ENCODE results near the gene SIVA1.

The SIVA1 gene

DNA sequence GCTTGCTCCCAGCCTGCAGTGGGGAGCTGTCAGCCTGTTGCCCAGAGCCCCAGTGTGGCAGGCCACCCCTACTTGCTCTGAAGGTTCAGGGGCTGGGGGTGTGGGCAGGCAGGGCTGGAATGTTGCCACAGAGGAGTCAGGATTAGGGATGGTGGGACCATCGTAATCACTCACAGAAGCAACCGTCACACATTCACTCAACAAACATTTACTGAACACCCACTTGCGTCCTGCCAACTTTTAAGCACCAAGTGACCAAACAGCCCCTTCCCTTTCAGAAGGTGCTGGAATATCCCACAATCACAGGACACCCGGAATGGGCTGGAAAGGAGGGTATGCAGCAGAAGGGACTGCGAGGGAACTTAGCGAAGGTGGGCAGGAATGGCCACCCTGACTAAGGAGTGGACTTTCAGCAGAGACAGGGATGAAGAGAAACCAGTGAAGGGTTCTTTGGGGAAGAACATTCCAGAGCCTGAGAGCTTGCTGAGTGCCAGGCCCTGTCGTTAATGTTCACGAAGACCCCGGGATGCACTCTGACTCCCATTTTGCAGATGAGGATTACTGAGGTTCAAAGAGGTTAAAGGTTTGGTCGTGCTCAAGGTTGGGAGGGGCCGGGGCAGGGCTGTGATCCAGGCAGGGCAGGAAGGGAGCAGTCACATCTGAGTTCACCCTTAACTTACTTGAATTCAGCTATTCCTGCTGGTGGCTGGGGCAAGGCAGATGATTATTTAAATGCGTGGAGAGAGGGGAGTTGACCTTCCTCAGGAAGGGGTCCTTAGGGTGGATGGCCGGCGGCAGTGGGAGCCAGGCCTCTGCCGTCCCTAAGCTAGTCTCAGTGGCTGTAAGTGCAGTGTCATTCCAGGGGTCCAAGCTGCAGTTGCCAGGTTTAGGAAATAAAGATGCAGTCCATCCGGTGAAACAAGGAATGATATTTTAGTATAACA lies 45.6 kb downstream of the SIVA1 start:
- DNase-seq: no peak

DNA sequence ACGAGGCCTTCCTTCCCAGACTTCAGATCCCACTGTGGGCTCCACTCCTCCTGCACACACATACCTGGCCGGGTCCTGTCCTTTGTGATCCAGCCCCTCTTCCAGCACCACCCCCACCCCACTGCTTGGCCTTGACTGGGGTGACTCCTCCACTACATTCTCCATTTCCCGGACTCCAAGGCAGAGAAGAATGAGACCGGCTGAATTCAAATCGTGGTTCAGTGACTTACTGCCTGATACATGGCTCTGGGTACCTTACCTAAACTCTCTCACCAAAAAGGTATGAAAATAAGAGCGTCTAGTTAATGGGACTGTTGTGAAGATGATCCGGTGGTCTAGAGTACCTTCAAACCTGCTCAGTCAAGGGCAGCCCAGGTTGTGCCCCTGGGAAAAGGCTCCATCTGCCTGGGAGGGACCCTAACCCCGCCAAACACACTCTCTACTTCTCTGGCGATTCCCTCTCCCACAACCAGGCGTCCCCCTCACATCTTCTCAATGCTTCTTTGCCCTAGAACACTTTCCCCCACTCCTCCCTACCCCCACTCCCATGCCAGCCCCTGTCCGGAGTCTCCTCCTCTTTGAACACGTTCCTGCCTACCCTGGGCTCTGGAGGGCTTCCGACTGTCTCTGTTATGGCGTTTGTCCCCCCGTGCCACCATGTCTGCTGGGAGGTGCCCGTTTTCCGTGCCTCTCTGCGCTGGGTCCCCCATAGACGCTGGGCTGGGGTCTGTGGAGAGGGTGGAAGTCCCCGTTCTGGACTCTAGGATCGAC lies 46.5 kb downstream of the SIVA1 start:
- DNase-seq: no peak

DNA sequence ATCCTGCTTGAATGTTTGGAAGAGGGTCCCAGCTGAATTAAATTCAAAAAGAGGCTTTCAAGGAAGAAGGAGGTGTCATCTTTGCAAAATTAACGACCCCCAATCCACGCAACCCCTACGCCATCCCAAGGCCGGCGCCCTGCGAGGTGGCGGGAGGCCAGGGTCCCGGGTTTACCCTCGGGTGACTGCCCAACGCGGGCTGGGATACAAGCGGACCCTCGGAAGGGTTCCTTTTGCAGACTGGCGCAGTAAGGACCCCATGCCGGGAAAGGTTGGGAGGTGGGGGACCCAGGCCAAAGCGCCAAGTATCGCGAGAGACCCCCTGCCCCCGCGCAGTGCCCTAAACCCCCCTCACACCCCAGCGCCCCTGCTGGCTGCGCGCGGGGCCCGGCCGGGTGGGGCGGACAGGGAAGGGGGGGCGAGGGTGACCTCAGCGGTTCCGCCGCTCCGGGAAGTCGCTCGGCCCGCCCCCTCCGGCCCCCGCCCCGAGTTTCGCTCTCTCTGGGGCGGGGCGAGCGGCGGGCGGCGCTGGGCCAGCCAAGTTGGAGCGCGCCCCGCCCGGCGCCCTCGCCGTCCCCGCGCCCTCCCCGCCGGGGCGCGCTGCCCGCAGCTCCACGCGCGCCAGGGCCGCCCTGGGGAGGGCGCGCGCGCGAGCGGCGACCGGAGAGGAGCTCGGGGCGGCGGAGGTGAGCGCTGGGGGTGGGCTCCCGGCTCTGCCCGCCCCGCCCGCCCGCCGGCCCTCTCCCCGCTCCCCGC lies 47.2 kb downstream of the SIVA1 start:
- DNase-seq: peak; percentile 76 to 94 (median 86)

DNA sequence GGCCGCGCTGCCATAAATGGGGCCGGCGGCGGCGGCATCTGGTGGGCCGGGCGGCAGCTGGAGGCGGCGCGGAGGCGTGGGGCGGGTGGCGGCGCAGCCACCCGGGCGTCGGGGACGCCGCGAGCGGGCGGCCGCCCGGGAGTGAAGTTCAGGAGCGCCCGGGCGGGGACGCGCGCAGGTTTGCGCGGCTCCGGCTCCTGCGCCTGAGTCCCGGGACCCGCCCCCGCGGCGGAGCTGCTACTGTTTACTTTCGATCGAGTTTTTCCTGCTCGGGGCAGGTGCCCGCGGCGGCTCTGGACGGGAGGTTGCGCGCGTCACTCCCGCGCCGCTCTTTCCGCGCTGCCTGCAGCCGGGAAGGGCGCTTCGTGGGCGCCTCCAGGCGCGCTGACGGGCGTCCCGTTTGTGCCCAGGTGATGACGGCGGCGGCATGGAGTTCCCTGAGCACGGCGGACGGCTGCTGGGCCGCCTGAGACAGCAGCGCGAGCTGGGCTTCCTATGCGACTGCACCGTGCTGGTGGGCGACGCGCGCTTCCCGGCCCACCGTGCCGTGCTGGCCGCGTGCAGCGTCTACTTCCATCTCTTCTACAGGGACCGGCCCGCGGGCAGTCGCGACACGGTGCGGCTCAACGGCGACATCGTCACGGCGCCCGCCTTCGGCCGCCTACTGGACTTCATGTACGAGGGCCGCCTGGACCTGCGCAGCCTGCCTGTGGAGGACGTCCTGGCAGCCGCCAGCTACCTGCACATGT lies 48.0 kb downstream of the SIVA1 start, which contains the start of gene ZBTB42:
ZBTB42 (plus strand) TSS at position 331 of the 749 bp plus-strand sequence; CDS start at position 428, 97 bp downstream.
- DNase-seq: peak; percentile 34 to 73 (median 52)

DNA sequence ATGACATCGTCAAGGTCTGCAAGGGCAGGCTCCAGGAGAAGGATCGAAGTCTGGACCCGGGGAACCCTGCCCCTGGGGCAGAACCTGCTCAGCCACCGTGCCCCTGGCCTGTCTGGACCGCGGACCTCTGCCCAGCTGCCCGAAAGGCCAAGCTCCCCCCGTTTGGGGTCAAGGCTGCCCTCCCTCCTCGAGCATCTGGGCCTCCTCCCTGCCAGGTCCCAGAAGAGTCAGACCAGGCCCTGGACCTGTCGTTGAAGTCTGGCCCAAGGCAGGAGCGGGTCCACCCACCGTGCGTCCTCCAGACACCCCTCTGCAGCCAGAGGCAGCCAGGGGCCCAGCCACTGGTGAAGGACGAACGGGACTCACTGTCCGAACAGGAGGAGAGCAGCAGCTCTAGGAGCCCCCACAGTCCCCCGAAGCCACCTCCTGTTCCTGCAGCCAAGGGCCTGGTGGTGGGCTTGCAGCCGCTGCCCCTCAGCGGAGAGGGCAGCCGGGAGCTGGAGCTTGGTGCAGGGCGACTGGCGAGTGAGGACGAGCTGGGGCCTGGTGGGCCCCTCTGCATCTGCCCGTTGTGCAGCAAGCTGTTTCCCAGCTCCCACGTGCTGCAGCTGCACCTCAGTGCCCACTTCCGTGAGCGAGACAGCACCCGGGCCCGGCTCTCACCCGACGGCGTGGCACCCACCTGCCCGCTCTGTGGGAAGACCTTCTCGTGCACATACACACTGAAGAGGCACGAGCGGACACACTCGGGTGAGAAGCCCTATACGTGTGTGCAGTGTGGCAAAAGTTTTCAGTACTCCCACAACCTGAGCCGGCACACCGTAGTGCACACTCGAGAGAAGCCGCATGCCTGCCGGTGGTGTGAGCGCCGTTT lies 48.8 kb downstream of the SIVA1 start:
- no peak for DNase-seq

DNA sequence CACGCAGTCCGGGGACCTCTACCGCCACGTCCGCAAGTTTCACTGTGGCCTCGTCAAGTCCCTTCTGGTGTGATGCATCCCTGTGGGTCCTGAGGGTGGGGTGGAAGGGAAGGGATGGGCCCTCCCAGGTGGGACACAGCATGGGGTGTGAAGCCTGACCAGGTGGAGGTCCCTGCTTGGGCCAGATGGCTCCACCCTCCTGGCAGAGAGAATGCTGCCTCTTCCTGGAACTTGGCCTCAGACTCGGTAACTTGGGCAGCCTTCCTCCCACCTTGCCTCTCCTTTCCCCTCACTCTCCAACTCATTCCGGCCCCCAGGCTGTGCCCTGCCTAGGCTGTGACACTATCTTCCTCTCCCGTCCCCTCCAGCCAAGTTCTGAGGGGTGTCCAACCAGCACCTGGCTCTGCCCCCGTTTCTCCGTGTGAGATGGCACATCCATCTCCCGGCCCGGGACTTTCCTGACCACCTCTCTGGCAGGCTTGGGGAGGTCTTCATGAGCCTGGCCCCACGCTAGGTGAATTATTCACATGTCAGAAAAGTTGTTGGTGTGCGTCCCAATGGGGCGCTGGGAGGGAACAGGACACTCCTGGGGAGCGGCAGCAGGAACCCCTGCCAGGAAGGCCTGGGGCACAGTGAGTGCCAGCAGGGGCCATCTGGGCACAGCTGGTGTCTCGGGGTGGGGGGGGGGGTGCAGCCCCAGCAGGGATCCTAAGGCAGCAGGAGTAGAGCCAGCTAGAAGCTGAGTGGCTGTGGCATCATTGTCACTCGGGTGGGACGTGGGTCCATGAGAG lies 49.6 kb downstream of the SIVA1 start:
- no peak for DNase-seq

DNA sequence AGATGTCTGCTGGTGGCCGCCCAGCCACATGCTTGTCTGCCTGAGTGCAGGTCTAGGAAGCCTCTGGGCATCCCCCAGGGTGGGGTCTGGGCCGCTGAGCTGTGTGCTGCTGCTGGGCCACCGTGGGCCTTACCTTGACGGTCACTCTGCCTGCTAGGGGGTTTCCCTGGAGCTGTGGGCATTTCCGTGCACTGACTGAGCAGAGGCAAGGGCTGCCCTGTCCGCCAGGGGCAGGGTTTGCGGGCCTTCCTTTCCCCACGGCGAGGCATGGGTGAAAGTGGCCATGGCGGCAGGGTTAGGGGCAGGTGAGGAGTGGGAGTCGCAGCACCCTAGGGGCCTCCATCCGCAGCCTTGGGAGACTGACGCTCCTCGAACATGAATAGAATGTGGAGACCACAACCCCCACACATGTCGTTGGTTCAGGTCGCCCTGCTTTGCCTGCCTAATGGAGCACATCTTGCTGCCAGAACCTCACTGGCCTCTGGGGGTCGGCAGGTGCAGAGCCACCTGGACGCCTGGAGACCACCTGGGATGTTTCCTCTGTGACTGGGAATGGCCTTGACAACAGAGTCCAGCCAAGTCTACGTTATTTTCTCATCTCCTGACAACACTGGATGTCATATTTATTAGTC lies 50.4 kb downstream of the SIVA1 start:
- DNase-seq: no peak

DNA sequence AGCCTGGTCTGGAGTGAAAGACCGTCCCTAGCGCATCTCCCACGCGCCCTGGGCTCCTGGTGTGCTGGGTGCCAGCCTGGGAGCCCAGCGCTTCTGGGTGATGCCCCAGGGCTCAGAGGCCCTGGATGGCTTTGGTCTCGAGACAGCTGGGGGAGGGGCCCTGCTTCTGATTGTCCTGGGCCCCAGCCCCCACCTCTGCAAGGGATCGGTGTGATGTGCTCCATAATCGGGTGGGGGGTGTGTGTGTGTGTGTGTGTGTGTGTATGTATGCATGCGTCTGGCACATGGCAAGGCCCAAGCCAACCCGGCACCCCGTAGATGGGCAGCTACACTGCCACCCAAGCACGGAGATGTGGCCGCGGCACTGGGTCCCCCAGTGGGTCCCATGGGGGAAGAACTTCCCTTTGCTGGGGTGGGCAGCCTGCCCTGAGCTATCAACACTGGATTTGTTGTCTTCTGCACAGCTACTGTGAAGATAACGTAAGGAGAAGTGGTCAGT lies 51.0 kb downstream of the SIVA1 start:
- no peak for DNase-seq

DNA sequence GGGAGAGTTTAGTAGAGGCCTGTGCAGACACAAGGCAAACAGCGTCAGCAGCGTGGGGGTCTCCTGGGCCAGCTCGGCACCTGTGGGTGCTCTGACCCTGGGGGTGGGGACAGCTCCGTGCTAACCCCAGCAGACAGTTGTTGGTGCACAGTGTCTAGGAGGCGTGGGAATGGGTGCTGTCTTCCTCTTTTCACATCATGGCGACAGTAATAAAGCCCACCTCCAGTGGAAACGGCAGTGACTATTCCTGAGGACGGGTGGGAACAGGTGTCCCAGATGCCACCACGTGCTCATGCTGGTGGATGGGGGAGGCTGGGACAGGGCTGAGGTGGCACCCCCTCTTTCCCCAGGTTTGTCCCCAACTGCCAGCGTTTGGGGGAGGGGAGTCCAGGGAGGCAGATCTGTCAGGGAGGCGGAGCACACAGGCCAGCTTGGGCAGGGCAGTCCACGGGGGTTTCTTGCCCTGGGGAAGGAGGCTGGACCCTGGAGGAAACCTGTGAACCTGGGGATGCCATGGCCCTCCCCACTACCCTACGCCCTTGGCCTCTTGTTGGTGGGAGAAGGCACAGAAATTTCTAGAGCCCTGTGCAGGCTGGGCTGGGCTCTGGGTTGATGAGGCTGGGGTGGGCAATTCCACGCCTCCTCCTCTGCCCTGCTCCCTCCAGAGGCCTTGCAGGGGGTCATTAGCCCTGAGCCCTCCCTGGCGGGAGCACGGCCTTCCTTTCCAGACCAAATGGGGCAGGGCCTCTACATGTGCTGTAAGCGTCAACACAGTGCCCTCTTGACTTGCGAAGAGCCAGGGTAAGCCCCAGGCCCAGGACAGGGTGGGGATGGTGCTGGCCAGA lies 51.8 kb downstream of the SIVA1 start:
- DNase-seq: no peak

DNA sequence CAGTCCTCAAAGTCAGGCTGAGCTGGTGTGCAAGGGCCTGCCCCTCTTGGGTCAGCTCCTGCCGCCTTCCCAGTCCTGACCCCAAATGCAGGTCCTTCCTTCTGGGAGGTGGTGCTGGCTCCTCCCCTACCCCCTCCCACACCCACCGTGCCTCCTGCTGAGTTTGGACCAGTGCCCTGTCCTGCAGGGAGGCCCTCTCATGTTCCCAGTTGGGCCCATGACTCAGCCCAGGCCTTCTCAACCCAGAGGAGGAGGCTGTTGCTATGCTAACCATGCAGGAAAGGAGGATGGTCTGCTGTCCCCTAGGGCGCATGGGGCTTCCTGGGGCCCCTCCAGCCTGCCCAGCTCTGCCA lies 52.4 kb downstream of the SIVA1 start:
- DNase-seq: peak in 3 of 4 experiments; percentile 30 to 68 (median 47)

DNA sequence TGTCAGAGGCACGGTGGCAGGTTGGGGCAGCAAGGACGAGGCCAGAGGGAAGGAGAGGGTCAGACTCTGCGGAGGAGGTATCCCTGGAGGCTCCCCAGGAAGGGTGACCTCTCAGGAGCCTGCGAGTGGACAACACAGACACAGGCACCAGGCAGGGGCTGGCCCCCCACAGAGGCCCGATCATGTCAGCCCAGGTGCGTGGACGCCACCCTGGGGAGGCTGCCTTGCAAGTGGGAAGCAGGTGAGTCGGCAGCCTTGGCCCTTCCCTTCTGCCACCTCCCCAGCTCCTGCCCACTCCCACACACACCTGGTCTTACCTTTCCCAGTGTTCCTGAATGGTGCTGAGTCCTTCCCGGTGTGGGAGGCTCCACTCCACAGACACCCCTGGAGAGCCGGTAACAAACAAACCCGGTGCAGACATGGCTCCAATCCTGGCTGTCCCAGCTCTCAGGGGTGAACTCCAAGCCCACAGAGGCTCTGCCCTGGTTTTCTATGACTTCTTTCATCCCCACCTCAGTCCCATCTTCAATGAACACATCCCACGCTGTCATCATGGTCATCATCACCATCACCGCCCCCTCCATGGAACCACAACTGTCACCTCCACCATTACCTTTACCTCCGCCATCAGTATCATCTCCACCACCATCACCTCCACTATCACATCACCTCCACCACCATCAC lies 53.1 kb downstream of the SIVA1 start:
- no peak for DNase-seq

DNA sequence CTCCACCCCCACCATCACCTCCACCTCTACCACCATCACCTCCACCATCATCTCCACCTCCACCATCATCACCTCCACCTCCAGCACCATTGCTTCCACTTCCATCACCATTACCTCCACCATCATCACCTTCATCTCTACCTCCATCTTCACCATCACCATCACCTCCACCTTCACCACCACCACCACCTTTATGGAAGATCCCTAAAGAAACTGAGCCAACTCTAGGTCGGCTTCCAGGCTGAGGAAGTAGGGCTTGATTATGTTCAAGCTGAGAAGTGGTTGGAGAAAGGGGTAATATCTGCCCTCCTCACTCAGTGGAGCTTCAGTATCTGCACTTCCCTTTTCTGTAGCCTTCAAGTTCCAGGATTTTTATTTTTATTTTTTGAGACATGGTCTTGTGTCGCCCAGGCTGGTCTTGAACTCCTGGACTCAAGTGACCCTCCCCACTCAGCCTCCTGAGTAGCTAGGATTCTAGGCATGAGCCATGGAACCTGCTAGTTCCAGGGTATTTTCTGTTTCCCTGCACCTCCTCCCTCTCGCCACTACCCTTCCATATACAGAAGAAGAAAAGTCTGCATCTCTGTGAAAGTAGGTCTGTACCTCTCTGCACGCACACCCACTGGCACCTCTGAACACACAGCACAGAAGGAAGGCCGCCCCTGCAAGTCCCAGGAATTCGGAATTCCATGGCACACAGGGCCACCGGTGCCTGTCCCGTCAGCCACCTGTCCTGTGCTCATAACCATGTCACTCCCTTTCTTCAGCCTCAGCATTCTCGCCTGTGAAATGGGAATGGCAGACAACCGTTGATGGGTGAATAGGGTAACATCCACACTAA lies 53.9 kb downstream of the SIVA1 start:
- peak in 2 of 4 experiments; percentile 53 to 56 for DNase-seq

DNA sequence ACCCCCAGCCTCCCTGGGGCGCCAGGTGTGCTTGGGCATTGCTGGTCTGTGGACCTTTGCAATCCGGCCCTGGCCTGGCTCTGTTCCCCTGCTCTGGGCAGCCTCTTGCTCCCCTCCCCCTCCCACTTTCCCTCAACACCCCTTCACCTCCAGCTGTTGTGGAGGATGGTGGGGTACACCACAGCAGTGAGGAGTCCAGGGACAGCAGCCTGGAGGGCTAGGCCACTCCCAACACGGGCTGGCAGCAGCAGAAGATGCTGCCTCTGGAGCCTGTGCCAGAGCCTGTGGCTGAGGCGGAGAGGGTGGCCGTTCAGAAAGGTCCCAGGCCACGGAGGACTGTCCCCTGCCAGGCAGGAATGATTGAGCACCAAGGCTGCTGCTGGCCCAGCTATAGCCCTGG lies 55.5 kb downstream of the SIVA1 start:
- DNase-seq: no peak

All from suppressor macrophage (primary cell).